Femur (tissue), 1 donor: ENCODE measurements around the gene GPR149.
"Not testable (repeated sequence)": the region's sequence is repeated elsewhere in the genome, so short reads cannot be mapped to it uniquely, and the experiment has no call there.

Source experiments
- DNase-seq: peaks from one replicate; pipeline ENCODE4 v3.0.0-alpha.2; 2017

GPR149 gene, protein sequence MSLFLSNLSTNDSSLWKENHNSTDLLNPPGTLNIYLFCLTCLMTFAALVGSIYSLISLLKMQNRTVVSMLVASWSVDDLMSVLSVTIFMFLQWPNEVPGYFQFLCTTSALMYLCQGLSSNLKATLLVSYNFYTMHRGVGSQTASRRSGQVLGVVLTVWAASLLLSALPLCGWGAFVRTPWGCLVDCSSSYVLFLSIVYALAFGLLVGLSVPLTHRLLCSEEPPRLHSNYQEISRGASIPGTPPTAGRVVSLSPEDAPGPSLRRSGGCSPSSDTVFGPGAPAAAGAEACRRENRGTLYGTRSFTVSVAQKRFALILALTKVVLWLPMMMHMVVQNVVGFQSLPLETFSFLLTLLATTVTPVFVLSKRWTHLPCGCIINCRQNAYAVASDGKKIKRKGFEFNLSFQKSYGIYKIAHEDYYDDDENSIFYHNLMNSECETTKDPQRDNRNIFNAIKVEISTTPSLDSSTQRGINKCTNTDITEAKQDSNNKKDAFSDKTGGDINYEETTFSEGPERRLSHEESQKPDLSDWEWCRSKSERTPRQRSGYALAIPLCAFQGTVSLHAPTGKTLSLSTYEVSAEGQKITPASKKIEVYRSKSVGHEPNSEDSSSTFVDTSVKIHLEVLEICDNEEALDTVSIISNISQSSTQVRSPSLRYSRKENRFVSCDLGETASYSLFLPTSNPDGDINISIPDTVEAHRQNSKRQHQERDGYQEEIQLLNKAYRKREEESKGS

GRCh38 chr3:154430014-154430413 is at the start of gene GPR149:
TSS of gene GPR149 (minus strand) at chr3:154430190. CDS start at chr3:154429615, 575 bp downstream.
- DNase-seq = peak; percentile 25

DNA sequence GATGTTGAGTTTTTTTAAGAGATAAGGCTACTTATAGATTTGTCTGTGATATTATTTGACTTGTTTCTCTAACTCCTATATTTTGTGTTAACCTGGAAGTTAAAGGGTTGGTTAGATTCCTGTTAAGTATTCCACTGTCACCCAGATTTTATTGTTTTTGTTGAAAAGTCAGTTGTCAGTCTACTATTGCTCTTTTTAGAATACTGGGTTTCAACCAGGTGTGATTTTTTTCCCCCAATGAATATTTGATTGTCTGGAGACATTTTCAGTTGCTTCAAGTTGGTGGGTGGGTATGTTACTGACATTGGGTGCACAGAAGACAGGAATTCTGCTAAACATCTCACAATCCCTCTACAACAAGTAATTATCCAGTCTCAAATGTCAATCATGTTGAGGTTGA is 43.8 kb upstream of the GPR149 start:
- no peak for DNase-seq

- no peak for DNase-seq
These were observed 39.6 kb upstream of the GPR149 start for GRCh38 chr3:154469585-154469984.

- DNase-seq = no peak
These were observed 34.6 kb upstream of the GPR149 start for GRCh38 chr3:154464440-154465190.

DNA sequence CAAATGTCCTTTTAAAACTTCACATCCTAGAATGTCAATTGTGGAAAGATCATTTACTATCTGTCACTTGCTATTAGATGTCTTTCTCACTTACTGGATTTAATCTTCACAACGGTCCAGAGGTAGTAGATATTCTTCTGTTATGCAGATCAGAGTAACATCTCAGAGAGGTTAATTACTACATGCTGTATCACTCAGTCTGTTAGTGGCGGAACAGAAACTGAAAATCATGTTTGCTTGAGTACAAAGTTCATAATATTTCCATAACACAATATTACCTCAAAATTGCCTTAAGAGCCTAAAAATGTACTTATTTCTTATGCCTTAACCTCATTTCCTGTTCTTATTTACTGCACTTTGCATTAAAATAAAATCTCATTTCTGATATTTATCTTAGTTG is 28.6 kb upstream of the GPR149 start:
- DNase-seq = no peak

- DNase-seq = not testable (repeated sequence)
These were observed 9.1 kb upstream of the GPR149 start for GRCh38 chr3:154439081-154439480.

DNA sequence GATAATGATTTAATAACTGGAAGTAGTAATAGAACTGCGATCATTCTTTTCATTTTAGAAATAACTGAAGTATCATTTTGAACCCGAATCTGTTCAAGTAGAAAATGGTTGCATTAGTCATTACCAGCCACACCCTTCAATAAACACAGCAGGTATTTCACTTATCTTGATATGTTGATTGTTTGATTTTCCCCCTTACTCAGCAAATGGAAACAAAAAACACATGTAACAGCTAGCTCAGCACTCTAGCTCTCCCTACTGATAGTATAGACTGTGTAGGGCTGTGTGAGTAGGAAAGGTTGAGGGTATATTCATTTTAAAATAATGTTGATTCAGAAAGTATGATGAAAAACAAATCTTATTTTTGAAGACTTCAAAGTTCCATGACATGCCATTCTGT is 1.1 kb upstream of the GPR149 start:
- DNase-seq = no peak

- no peak for DNase-seq
These were observed 1.4 kb downstream of the GPR149 start for GRCh38 chr3:154428286-154429206.

GRCh38 chr3:154427685-154428285 is 2.2 kb downstream of the GPR149 start:
- DNase-seq = peak; percentile 21

- no peak for DNase-seq
These were observed 7.3 kb downstream of the GPR149 start for GRCh38 chr3:154422694-154423093.

DNA sequence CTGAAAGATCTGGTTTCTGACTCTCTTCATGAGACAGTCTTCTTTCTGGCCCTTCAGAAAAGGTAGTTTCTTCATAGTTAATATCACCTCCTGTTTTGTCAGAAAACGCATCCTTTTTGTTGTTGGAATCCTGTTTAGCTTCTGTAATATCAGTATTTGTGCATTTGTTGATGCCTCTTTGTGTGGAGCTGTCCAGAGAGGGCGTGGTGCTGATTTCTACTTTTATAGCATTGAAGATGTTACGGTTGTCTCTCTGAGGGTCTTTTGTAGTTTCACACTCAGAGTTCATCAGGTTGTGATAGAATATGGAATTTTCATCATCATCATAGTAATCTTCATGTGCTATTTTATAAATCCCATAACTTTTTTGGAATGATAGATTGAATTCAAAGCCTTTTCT is 8.9 kb downstream of the GPR149 start:
- peak; percentile 24 for DNase-seq

- no peak for DNase-seq
These were observed 31.7 kb downstream of the GPR149 start for GRCh38 chr3:154398084-154398967.

- no peak for DNase-seq
These were observed 40.1 kb downstream of the GPR149 start for GRCh38 chr3:154389861-154390260.

GRCh38 chr3:154384479-154384878 is 45.5 kb downstream of the GPR149 start:
- no peak for DNase-seq

DNA sequence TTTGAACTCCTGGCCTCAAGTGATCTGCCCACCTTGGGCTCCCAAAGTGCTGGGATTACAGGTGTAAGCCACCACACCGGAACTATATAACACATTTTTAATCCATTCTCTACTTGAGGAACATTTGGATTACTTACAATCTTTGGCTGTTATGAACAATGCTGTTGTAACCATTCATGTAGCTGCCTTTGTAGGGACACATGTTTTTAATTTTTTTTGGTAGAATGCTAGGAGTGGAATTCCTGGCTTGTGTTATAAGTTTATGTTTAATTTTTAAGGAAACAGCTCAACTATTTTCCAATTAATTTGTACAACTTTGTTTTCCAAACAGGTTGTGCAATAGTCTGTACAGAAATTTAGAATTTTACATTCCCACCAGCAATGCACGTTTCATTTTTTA is 51.7 kb downstream of the GPR149 start:
- DNase-seq = no peak

GRCh38 chr3:154367221-154367620 is 62.8 kb downstream of the GPR149 start:
- DNase-seq = no peak

GRCh38 chr3:154364849-154365248 is 65.1 kb downstream of the GPR149 start:
- DNase-seq = no peak

GRCh38 chr3:154361099-154361498 is 68.9 kb downstream of the GPR149 start:
- no peak for DNase-seq

DNA sequence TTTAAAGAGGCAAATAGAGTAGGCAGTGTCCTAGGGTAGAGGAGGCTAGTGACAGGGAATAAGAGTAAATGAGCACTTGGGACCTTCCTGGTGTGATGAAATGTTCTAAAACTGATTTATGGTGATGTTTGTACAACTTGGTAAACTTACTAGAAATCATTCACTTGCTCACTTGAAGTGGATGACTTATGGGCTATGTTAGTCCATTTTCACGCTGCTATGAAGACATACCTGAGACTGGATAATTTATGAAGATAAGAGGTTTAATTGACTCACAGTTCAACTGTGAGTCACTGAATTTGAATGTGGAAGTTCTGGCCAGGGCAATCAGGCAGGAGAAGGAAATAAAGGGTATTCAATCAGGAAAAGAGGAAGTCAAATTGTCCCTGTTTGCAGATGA is 74.0 kb downstream of the GPR149 start:
- no peak for DNase-seq

DNA sequence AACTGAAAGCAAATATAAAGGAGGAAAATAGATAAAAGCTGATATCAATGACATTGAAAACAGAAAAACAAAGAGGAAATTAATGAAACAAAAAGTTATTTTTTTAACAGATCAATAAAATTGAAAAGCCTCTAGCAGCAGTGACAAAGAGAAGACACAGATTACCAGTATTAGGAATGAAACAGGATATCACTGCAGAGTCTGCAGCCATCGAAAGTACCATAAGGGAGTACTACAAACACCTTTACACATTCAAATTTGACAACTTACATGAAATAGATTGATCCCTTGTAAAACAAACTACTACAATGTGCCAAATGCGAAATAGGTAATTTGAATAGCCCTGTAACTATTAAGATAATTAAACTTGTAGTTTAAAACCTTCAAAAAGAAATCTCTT is 80.8 kb downstream of the GPR149 start:
- no peak for DNase-seq
